ENCODE data around the gene ZNF865. TPM values are rescaled to one million over a fixed set of nuclear protein-coding genes. Genes with fewer than 3 reads are reported as not detected.

ZNF865 gene
- total and polyA plus RNA-seq, 2 of the 8 experiments (the other 6 are each of a cell fraction or from before 2014, with no cell fraction given) = 3.5 to 13.6 TPM

GRCh38 chr19:55659822-55660221 lies 54.4 kb downstream of the ZNF865 start (continued):
- TF ChIP-seq, protein P1, sequence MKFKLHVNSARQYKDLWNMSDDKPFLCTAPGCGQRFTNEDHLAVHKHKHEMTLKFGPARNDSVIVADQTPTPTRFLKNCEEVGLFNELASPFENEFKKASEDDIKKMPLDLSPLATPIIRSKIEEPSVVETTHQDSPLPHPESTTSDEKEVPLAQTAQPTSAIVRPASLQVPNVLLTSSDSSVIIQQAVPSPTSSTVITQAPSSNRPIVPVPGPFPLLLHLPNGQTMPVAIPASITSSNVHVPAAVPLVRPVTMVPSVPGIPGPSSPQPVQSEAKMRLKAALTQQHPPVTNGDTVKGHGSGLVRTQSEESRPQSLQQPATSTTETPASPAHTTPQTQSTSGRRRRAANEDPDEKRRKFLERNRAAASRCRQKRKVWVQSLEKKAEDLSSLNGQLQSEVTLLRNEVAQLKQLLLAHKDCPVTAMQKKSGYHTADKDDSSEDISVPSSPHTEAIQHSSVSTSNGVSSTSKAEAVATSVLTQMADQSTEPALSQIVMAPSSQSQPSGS (IDR thresholded peaks at IDR 0.05; ENCODE audit: low read length) = no peak
- TF ChIP-seq KDM1A (IDR thresholded peaks at IDR 0.05; ENCODE audit: borderline replicate concordance, low read length) (no peak), SIRT6 (IDR thresholded peaks at IDR 0.05; ENCODE audit: low read length) (no peak), NANOG (IDR thresholded peaks at IDR 0.05; ENCODE audit: insufficient read depth, low read depth, low read length, poor library complexity, severe bottlenecking) (no peak)
- TF ChIP-seq, protein P2, sequence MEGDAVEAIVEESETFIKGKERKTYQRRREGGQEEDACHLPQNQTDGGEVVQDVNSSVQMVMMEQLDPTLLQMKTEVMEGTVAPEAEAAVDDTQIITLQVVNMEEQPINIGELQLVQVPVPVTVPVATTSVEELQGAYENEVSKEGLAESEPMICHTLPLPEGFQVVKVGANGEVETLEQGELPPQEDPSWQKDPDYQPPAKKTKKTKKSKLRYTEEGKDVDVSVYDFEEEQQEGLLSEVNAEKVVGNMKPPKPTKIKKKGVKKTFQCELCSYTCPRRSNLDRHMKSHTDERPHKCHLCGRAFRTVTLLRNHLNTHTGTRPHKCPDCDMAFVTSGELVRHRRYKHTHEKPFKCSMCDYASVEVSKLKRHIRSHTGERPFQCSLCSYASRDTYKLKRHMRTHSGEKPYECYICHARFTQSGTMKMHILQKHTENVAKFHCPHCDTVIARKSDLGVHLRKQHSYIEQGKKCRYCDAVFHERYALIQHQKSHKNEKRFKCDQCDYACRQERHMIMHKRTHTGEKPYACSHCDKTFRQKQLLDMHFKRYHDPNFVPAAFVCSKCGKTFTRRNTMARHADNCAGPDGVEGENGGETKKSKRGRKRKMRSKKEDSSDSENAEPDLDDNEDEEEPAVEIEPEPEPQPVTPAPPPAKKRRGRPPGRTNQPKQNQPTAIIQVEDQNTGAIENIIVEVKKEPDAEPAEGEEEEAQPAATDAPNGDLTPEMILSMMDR (IDR thresholded peaks at IDR 0.05; ENCODE audit: control extremely low read depth in 1 of 3, insufficient read depth in 1 of 3, low read depth in 1 of 3, low read length in 3 of 3) = no peak

All from H1 (cell line).